Bronchial epithelial cell (primary cell): ENCODE measurements around the gene LMAN2L. TPM values are rescaled to one million over a fixed set of nuclear protein-coding genes. Genes with fewer than 3 reads are reported as not detected.

Experiments
- DNase-seq: peaks from one replicate; pipeline ENCODE4 v3.0.0-alpha.2; 2010; ENCODE audit warnings: low read depth
- FAIRE-seq: peaks from 2 replicates; lab custom pipeline; 2011; peaks lifted over from hg19 to GRCh38; lab: Jason Lieb, UNC
- H3K27me3 ChIP-seq: 2 replicates; pipeline ENCODE4 v1.5.1; 2011; ENCODE audit warnings: low read length; ENCODE audit not compliant: control insufficient read depth, insufficient read depth
- H3K36me3 ChIP-seq: 2 replicates; pipeline ENCODE4 v1.5.1; 2011; ENCODE audit warnings: low read length; ENCODE audit not compliant: control insufficient read depth, insufficient read depth
- H3K4me3 ChIP-seq: 2 replicates; pipeline ENCODE4 v1.5.1; 2011; ENCODE audit warnings: mild to moderate bottlenecking, low read depth, low read length, control low read depth
- total RNA-seq: library from RNA; depleted of rRNA; stranded (reverse); fragments of >200 nt; gene quantifications from 2 replicates; pipeline ENCODE4 v1.2.1, GENCODE V29; 2014
- TF ChIP-seq, protein P1 (sequence below): IDR thresholded peaks from 2 replicates; pipeline ENCODE4 v1.5.1; 2011; ENCODE audit warnings: mild to moderate bottlenecking, moderate library complexity, low read length, control low read depth, inconsistent platforms; ENCODE audit not compliant: insufficient read depth, severe bottlenecking

LMAN2L gene
- total RNA-seq, 1 donor from 2014 or later: 15.3 TPM

DNA sequence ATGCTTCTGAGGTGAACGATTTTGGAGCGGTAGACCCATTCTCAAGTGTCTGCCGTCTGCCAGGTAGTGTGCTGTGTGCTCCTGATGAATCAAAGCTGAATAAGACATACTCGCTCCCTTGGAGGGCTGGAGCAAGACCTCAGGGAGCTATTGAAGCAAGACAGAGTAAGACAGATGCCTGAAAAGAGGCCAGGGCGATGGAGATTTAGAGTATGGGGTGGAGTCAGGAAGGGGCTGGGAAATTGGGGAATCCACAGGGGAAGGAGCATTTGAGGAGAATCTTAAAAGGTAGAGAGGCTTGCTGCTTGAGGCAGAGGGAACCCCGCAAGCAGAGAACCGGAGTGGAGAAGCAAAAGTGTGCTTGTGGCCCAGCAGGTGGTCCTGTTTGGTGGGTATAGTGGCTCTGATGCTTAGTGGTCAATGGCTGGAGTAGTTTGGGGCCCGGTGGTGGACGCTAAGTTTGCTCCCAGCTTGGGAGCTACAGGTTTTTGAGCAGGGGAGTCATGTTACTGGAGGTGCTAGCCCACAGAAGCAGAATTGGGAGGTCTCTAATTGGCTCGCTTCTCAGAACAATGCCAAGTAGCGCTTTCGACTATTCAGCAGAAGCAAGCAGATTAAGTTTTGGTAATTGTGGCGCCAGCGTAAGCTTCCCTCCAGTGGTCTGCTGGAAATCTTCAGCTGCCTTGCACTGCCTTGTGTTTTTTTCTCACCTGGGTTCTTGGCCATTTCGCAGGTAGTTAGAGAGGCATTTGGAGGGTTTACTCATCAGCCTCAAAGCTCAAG, 22.9 kb upstream of the LMAN2L start:
- Histone ChIP-seq H3K27me3 (no peaks in the 10 kb centered on the region), H3K4me3 (peak overlapping the region; percentile 27), H3K36me3 (no peaks in the 10 kb centered on the region)
- FAIRE-seq: no peak
- DNase-seq: peak; percentile 44
- TF ChIP-seq, protein P1, sequence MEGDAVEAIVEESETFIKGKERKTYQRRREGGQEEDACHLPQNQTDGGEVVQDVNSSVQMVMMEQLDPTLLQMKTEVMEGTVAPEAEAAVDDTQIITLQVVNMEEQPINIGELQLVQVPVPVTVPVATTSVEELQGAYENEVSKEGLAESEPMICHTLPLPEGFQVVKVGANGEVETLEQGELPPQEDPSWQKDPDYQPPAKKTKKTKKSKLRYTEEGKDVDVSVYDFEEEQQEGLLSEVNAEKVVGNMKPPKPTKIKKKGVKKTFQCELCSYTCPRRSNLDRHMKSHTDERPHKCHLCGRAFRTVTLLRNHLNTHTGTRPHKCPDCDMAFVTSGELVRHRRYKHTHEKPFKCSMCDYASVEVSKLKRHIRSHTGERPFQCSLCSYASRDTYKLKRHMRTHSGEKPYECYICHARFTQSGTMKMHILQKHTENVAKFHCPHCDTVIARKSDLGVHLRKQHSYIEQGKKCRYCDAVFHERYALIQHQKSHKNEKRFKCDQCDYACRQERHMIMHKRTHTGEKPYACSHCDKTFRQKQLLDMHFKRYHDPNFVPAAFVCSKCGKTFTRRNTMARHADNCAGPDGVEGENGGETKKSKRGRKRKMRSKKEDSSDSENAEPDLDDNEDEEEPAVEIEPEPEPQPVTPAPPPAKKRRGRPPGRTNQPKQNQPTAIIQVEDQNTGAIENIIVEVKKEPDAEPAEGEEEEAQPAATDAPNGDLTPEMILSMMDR: no peak

DNA sequence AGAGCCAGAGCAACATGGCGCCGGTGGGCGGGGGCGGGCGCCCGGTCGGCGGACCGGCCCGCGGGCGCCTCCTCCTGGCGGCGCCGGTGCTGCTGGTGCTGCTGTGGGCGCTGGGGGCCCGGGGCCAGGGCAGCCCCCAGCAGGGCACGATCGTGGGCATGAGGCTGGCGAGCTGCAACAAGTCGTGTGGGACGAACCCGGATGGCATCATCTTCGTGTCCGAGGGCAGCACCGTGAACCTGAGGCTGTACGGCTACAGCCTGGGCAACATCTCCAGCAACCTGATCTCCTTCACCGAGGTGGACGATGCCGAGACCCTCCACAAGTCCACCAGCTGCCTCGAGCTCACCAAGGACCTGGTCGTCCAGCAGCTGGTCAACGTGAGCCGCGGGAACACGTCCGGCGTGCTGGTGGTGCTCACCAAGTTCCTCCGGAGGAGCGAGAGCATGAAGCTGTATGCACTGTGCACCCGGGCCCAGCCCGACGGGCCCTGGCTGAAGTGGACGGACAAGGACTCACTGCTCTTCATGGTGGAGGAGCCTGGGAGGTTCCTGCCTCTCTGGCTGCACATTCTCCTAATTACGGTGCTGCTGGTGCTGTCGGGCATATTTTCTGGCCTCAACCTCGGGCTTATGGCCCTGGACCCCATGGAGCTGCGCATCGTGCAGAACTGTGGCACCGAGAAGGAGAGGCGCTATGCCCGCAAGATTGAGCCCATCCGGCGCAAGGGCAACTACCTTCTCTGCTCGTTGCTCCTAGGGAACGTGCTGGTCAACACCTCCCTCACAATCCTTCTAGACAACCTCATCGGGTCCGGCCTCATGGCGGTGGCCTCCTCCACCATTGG, 21.3 kb upstream of the LMAN2L start:
- DNase-seq (no peak), FAIRE-seq (no peak)
- Histone ChIP-seq H3K36me3 (no peaks in the 10 kb centered on the region), H3K4me3 (peak overlapping the region; percentile 57), H3K27me3 (no peaks in the 10 kb centered on the region)
- TF ChIP-seq, protein P1: peak; percentile 50

DNA sequence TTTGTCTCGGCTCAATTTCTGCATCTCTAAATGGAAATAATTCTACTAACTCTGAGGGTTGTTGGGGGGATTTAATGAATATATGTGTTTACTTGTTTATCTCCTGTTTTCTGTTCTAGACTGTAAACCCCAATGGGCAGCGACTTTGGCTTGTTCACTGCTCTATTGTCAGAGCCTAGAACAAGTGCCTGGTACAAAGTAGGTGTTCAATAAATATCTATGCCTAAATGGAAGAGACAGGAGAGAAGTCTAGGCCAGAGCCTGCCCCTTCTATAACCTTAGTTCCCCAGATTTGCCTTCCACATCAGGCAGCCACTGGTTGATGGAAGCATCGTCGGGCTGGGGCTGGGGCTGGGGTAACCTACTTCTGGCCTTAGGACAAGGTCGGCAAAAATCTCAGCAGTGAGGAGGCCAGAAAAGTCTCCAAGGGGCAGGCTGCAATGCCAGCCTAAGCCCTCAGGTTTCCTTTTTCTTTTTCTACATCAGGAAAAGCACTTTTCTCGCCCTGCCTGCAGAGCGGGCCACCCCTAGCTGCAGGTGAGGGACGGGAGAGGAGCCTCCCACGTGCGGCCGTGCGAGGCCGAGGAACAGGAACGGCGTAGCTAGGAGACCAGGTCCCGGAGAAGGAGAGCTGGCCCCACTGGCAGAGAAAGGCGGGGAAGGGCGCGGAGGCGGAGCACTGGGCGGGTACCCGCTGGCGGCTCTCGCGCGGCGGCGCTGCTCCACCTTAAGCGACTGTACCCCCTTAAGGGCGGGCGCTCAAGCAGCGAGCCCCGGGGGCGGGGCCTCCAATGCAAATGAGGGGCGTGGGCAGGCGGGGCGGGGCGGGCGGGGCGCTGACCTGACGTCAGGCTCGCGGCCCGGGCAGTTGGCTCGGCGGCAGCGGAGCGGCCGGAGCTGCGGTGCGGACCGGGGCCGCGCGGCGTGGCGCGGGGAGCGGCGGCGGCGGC, 20.4 kb upstream of the LMAN2L start, which contains the start of gene CNNM4:
Gene CNNM4 (plus strand): TSS at position 867 of the 950 bp plus-strand sequence. CDS start 98 bp downstream, outside the sequence.
- peak within 1 kb of the TSS; percentile 57 for H3K4me3 ChIP-seq
- no peaks in the 10 kb centered on the region for H3K27me3 ChIP-seq
- FAIRE-seq: no peak
- peak; percentile 83 for DNase-seq
- H3K36me3 ChIP-seq: no peaks in the 10 kb centered on the region
- TF ChIP-seq, protein P1: peak; percentile 23

DNA sequence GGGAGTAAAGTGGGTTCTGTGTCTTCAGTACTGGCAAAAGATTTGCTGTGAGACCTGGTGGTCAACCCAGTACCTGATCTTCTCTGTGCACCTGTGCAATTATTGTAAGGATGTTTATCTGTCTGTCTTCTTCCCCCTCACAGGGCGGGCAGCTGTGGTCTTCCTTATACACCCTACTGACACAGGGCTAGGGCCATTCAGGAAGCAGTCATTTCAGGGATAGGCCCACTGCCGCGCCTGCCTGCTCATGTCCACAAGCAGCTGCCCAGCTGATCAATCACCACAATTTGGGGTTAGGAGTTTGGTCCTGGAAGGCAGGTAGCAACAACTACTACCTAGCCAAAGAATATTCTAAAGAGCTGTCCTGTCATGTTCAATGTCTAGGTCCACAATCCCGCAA, 19.7 kb upstream of the LMAN2L start:
- TF ChIP-seq, protein P1: no peak
- H3K27me3 ChIP-seq: no peaks in the 10 kb centered on the region
- DNase-seq (peak; percentile 51), FAIRE-seq (no peak)
- H3K4me3 ChIP-seq: no peak overlapping the region
- no peaks in the 10 kb centered on the region for H3K36me3 ChIP-seq

DNA sequence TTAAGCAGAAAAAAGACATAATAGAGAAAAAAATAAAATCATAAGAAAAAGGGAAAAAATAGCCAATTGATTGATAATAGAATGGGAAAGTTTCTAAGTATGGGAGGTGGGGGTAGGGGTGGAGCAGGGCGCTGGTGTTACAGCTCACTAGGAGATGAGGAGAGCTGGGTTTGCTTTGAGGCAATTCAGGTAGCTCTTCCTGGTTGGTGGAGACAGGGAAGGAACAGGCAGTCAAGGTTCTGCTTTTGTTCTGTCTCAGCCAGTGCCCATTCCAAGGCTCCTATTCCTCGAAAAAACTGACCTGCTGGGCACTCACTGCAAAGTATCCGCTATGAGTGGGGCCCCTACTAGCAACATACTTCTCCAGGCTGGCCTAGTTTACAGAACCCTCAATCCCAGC, 19.1 kb upstream of the LMAN2L start:
- DNase-seq: no peak
- Histone ChIP-seq H3K27me3 (no peaks in the 10 kb centered on the region), H3K4me3 (no peak overlapping the region), H3K36me3 (no peaks in the 10 kb centered on the region)
- TF ChIP-seq, protein P1: no peak
- FAIRE-seq: no peak
